RPMI8226 (cell line): ENCODE data around the gene PLOD2.

Experiments
- DNase-seq: peaks from one replicate; pipeline ENCODE4 v3.0.0-alpha.2; 2015

The PLOD2 gene

GRCh38 chr3:146160964-146161662, at the start of gene PLOD2:
TSS of gene PLOD2 (minus strand) at chr3:146161184. CDS start at chr3:146160989, 195 bp downstream.
- DNase-seq: peak; percentile 8

GRCh38 chr3:146209371-146209770, 48.4 kb upstream of the PLOD2 start:
- no peak for DNase-seq

DNA sequence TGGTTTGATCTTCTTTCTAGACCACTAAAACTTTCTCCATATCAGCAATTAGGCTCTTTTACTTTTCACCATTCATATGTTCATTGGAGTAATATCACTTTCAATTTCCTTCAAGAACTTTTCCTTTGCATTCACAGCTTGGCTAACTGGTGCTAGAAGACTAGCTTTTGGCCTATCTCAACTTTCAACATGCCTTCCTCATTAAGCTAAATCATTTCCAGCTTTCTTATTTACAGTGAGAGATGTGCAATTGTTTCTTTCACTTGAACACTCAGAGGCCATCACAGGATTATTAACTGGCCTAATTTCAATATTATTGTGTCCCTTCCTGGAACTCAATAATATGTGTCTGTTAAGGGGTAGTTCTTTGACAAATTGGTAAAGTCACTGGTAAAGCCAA, 42.8 kb upstream of the PLOD2 start:
- no peak for DNase-seq

- DNase-seq: no peak
Measured at GRCh38 chr3:146200461-146201220, 39.7 kb upstream of the PLOD2 start.

DNA sequence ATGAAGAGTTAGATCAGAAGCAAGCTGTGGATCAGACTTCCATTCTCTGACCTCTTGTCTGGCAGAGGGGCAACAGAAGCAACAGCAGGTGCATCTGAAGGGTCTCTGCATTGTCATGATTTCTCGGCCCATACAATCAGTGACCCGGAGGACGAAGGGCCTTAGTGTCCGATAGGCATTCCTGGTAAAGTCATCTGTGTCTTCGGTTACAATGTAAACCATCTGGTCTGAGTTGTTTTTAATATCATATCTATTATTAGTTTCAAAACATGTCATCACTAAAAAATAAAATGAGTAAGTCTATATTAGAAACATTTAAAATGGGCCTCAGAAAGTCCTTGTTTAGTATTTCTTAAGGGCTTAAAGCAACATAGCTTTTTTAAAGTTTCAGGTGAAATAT, 38.8 kb upstream of the PLOD2 start:
- DNase-seq: no peak

- no peak for DNase-seq
Measured at GRCh38 chr3:146196789-146197188, 35.8 kb upstream of the PLOD2 start.

- DNase-seq: no peak
Measured at GRCh38 chr3:146195605-146196004, 34.6 kb upstream of the PLOD2 start.

DNA sequence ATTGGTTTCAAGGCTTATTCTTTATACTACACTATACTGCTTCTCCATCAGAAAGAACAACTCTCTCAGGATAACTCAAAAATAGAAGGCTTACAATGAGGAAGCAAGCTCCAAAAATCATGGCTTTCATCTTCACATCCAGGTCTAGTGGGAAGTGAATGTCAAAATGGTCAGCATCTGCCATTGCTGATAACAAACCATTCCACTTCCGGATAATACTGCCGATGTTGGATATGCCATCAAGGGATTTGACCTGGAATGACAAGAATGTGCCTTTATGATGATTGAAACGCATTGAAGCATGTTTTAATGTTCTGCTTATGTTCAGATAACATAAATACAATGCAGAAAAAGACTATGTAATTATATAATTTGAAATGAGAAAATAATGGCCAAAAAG, 34.0 kb upstream of the PLOD2 start:
- DNase-seq: no peak

DNA sequence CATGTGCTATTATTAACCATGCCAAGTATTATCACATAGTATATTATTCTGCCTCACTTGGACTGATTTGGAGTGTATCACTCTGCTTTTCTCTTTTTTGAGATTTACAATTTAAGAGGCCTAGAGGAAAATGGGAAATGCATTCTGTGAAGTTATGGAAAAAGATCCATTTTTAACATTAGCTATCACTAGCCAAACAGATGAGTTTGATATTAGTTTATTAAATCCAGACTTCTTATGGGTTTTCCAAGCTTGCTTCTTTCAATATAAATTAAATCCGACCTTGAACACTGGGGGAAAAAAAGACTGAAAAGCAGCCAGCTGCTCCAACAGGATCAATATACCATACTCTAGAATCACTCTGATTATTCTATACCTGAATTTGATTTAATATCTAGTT, 30.1 kb upstream of the PLOD2 start:
- DNase-seq: no peak

GRCh38 chr3:146189519-146190173, 28.7 kb upstream of the PLOD2 start:
- peak; percentile 61 for DNase-seq

DNA sequence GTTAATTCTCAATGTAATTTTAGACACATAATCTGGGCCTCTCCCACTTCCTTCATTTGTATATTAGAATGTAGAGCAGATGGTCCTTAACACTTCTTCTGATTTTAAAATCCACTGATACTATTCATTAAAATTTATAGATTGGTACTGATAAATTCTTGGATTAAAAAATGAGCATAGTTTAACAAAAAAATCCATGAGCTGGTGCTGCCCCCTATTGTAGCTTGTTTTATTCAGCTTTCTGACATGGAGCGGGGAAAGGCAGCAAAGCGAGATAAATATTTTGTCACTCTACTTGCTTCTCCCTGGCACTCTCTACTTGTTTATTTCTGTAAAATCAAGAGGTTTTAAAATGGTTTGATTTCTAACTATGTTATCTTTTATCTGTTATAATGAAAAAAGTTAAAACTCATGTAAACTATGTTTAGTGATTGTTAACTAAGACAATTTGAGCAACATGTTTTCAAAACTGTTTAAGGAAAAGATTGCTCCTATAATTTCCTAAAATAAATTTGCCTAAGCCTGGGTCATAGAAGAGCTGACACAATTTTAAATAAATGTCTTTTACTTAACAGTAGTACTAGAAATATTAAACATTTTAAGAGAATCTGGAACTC, 26.5 kb upstream of the PLOD2 start:
- peak; percentile 8 for DNase-seq

GRCh38 chr3:146184241-146185015, 23.4 kb upstream of the PLOD2 start:
- DNase-seq: no peak

GRCh38 chr3:146181216-146181615, 20.2 kb upstream of the PLOD2 start:
- DNase-seq: no peak

DNA sequence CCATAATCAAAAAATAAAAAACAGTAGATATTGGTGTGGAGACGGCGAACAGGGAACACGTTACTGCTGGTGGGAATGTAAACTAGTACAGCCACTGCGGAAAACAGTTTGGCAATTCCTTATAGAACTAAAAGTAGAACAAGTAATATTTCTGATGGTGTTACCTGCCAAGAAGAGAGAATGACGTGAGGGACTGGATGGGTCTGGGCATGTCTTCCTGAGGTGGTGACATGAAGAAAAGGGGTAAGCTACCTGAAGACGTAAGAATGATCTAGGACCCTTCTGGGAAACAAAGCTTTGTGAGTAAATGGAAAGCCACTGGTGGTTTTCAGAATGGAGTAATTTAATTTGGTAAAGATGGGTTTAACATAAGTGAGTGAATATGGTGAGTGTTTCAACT, 19.4 kb upstream of the PLOD2 start:
- no peak for DNase-seq

DNA sequence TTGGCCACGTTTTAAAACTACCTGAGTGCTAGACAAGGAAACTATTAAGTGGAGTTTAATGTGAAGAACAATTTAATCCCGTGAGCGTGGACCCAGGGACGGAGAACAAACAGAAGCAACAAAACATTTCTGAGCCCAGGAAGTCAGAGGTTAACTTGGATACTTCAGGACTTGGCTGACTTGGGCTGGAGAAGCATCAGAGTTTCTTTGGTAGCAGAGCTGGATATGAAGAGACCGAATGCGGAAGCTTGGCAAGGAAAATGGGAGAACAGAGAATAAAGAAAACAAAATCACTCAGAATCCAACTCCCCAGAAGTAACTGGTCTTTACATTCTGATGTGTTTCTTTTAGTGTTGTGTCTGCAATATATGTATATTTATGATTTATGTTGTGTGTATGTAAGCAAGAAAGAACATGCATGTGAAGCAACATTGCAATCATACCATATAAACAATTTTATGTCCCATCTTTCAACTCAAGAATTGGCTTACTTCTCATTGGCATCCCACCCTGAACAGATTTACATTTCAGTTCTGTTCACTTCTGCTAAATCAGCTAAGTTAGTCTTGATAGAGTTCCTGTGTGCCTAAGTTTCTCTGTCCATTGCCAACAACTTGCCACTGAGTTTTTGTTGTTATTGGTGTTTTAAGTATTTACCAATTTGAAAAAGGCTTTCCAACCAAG, 17.2 kb upstream of the PLOD2 start:
- no peak for DNase-seq

- DNase-seq: no peak
Measured at GRCh38 chr3:146177519-146177918, 16.5 kb upstream of the PLOD2 start.

DNA sequence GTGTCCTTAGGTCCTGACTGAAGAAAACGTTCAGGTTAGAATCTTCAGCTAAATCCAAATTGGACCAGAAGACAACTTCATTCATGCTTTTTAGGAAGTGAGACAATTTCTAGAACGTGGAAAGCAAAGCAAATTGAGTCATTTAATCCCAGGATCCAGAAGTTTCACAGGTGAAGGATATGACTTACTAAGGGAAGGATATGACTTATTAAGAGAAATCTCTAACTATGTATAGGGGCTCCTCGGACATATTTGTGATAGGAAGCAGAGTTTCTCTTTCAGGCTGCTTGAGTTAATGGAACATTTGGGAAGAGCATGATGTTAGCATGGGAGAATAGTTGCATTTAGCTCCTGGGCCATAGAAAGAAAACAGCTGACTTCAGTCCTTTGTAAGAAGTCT, 16.1 kb upstream of the PLOD2 start:
- no peak for DNase-seq

DNA sequence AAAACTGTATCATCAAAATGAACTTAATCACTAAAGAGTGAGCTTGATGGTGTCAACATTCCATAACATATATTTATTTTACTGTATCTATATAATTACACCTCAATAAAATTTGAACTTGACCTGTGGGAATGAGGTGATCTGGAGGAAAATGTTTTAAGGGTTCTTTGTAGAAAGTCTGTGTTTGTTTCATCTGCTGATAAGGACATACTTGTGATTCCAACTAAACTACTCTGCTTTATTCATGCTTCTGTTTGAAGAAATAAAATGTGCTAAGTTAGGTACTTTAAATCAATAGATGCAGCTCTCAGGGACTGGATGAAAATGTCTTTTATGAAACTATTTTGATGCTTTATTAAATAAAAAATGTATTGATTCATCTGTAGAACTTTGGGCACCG, 11.6 kb upstream of the PLOD2 start:
- no peak for DNase-seq

DNA sequence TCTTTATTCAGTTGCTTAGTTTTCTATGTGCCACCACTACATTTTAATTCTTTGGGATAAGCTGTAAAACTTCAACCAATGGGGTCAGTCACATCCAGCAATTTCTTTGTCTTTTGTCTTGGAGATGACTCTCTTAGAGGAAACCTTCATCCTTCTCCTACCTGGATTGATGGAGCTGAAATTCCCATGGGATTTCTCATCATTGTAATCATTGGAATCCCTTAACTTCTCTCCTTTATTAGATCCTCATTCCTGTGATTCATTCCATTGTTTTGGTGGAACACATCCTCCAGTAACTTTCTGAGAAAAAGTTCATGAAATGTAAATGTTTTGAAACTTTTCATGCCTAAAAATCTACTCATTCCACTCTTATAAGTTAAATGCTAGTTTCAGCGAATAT, 9.6 kb upstream of the PLOD2 start:
- DNase-seq: no peak

DNA sequence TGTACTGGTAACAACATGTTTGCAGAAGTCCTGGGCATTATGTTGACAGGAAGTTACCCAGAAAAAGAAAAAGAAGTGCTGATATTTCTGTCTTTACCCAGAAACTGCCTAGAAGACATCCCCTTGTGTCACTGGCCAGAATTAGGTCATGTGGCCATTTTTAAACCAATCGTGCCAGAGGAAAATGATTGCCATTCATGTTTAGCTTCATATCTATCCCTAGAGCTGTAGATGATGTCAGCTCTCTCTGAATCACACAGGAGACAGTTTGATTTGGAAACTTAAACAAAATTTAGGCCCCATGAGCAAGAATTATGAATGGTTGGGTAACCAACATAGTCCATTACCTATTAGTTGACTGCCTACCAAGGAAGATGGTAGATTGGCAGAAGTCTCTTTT, 8.9 kb upstream of the PLOD2 start:
- no peak for DNase-seq

- no peak for DNase-seq
Measured at GRCh38 chr3:146166826-146167225, 5.8 kb upstream of the PLOD2 start.

GRCh38 chr3:146166415-146166821, 5.4 kb upstream of the PLOD2 start:
- DNase-seq: no peak
